ENCODE data around the gene SUB1. TPM values are rescaled to one million over a fixed set of nuclear protein-coding genes. Genes with fewer than 3 reads are reported as not detected.

The SUB1 gene
- total RNA-seq, 1 donor from 2014 or later: 213 TPM

- no peaks in the 10 kb centered on the region for H3K36me3 Mint-ChIP-seq (ENCODE audit: low read depth)
- ATAC-seq (ENCODE audit: low read depth): no peak
These were observed 10.7 kb upstream of the SUB1 start for GRCh38 chr5:32574540-32575175.

GRCh38 chr5:32578363-32578762 lies 7.0 kb upstream of the SUB1 start:
- H3K4me1 Mint-ChIP-seq: peaks cover 69% of the 10 kb centered on the region
- H3K27ac Mint-ChIP-seq: no peak overlapping the region
- intact Hi-C loops (cut with micrococcal nuclease): no loop called here
- no peaks in the 10 kb centered on the region for H3K27me3 Mint-ChIP-seq
- no peaks in the 10 kb centered on the region for H3K36me3 Mint-ChIP-seq (ENCODE audit: low read depth)
- POLR2A ChIA-PET: interaction anchor here (0.9 to 1.6 kb wide), 2 partner anchors 47 to 134 kb away, joined by 3 to 6 read pairs; partner anchors contain the start of gene ZFR
- no peaks in the 10 kb centered on the region for H3K9me3 Mint-ChIP-seq
- CTCF ChIA-PET: interaction anchor here (1.6 to 2.6 kb wide), 2 partner anchors 12 to 89 kb away, joined by 5 to 16 read pairs; no protein-coding TSS in a partner anchor
- ATAC-seq (ENCODE audit: low read depth): no peak
- no peak for DNase-seq
- no peak overlapping the region for H3K4me3 Mint-ChIP-seq
- no peak for TF ChIP-seq CTCF (IDR thresholded peaks at IDR 0.05)

More at GRCh38 chr5:32574540-32575175, 10.7 kb upstream of the SUB1 start:
- DNase-seq: no peak
- Mint-ChIP-seq H3K4me3 (no peak overlapping the region), H3K9me3 (no peaks in the 10 kb centered on the region), H3K27me3 (no peaks in the 10 kb centered on the region), H3K4me1 (peaks cover 47% of the 10 kb centered on the region), H3K27ac (no peak overlapping the region)
- intact Hi-C loops (cut with micrococcal nuclease): loop anchor here (5.0 kb wide), 1 partner anchor 87 kb away; no protein-coding TSS in a partner anchor
- no peak for TF ChIP-seq CTCF (IDR thresholded peaks at IDR 0.05)
- ChIA-PET POLR2A (interaction anchor here (0.7 to 3.4 kb wide), 4 partner anchors 10 to 155 kb away, joined by 3 to 40 read pairs (median 5); partner anchors contain the start of gene SUB1), CTCF (interaction anchor here (2.1 kb wide), 1 partner anchor 16 kb away, joined by 8 read pairs; no protein-coding TSS in a partner anchor)

GRCh38 chr5:32578764-32579163 lies 6.6 kb upstream of the SUB1 start:
- Mint-ChIP-seq H3K4me1 (peaks cover 69% of the 10 kb centered on the region), H3K27ac (no peak overlapping the region), H3K4me3 (no peak overlapping the region), H3K36me3 (ENCODE audit: low read depth) (no peaks in the 10 kb centered on the region), H3K9me3 (no peaks in the 10 kb centered on the region), H3K27me3 (no peaks in the 10 kb centered on the region)
- intact Hi-C loops (cut with micrococcal nuclease): no loop called here
- ATAC-seq (ENCODE audit: low read depth): no peak
- TF ChIP-seq CTCF (IDR thresholded peaks at IDR 0.05): no peak
- ChIA-PET POLR2A (interaction anchor here (0.9 to 1.6 kb wide), 2 partner anchors 48 to 134 kb away, joined by 3 to 6 read pairs; partner anchors contain the start of gene ZFR), CTCF (interaction anchor here (2.6 kb wide), 1 partner anchor 11 kb away, joined by 16 read pairs; no protein-coding TSS in a partner anchor)
- DNase-seq: no peak

- no peak for TF ChIP-seq CTCF (IDR thresholded peaks at IDR 0.05)
- no peak overlapping the region for H3K27ac Mint-ChIP-seq
- intact Hi-C loops (cut with micrococcal nuclease): no loop called here
- peaks cover 2% of the 10 kb centered on the region for H3K36me3 Mint-ChIP-seq (ENCODE audit: low read depth)
- no peak overlapping the region for H3K4me3 Mint-ChIP-seq
- DNase-seq (no peak), ATAC-seq (ENCODE audit: low read depth) (no peak)
- H3K27me3 Mint-ChIP-seq: no peaks in the 10 kb centered on the region
- no peaks in the 10 kb centered on the region for H3K9me3 Mint-ChIP-seq
- H3K4me1 Mint-ChIP-seq: peaks cover 79% of the 10 kb centered on the region
- POLR2A ChIA-PET: no interaction called here
- CTCF ChIA-PET: interaction anchor here (0.7 kb wide), 1 partner anchor 445 kb away, joined by 3 read pairs; no protein-coding TSS in a partner anchor
These were observed 4.2 kb upstream of the SUB1 start for GRCh38 chr5:32581010-32581785.
